HG02588 (cell line): ENCODE data around the gene STAT3.
"Not testable (repeated sequence)": the region's sequence is repeated elsewhere in the genome, so short reads cannot be mapped to it uniquely, and the experiment has no call there.

Experiments used
- ATAC-seq: cut with Tn5 transposase; IDR thresholded peaks from one replicate; pipeline ENCODE4 v1.9.1; 2021; ENCODE audit warnings: mild to moderate bottlenecking, moderate library complexity; ENCODE audit not compliant: unreplicated experiment

STAT3 gene

GRCh38 chr17:42317967-42318366, 70.3 kb downstream of the STAT3 start:
- ATAC-seq: not testable (repeated sequence)

- no peak for ATAC-seq
These were observed 70.9 kb downstream of the STAT3 start for GRCh38 chr17:42317266-42317845.

- ATAC-seq: no peak
These were observed 71.5 kb downstream of the STAT3 start for GRCh38 chr17:42316755-42317154.

DNA sequence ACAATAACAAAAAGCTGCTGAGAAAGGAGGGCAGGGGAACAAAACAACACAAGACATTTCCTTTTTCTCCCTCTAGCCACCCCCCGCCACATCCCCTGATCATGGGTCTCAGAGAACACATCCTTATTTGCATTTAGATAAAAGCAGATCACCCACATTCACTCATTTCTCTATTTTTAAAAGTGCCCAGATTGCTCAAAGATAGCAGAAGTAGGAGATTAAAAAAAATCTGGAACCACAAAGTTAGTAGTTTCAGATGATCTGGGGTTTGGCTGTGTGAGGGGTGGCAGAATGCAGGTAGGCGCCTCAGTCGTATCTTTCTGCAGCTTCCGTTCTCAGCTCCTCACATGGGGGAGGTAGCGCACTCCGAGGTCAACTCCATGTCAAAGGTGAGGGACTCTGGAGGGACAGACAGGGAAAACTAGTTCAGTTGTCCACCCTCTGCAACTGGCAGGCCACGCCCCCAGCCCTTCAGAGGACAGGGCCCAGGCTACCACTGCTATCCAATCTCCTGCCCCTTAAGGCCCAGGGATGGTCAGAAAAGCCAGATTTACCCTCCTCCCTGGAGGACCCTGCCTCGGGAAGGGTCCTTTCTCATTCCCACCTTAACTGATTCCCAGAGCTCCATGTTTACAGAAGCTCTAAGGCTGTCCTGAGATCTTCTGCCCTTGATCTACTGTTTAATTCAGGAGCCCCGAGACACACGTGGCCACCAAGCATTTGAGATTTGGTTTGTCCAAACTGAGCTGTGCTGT, 72.7 kb downstream of the STAT3 start:
- no peak for ATAC-seq

GRCh38 chr17:42313773-42314566, 74.3 kb downstream of the STAT3 start:
- ATAC-seq: no peak

GRCh38 chr17:42313389-42313772, 74.9 kb downstream of the STAT3 start:
- no peak for ATAC-seq

GRCh38 chr17:42312285-42313130, 75.7 kb downstream of the STAT3 start:
- ATAC-seq: no peak

DNA sequence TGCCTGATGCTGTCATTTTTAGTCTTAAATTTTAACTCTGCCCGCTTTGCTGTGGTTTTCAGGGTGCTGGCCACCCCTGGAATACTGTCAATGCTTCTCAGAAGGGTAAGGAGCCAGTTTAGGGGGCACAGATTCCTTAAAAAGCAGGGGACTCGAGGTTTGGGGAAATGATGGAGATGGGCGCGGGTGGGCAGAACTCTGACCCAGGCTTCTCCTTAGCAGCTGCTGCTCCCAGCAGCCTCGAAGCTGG, 76.3 kb downstream of the STAT3 start:
- no peak for ATAC-seq

DNA sequence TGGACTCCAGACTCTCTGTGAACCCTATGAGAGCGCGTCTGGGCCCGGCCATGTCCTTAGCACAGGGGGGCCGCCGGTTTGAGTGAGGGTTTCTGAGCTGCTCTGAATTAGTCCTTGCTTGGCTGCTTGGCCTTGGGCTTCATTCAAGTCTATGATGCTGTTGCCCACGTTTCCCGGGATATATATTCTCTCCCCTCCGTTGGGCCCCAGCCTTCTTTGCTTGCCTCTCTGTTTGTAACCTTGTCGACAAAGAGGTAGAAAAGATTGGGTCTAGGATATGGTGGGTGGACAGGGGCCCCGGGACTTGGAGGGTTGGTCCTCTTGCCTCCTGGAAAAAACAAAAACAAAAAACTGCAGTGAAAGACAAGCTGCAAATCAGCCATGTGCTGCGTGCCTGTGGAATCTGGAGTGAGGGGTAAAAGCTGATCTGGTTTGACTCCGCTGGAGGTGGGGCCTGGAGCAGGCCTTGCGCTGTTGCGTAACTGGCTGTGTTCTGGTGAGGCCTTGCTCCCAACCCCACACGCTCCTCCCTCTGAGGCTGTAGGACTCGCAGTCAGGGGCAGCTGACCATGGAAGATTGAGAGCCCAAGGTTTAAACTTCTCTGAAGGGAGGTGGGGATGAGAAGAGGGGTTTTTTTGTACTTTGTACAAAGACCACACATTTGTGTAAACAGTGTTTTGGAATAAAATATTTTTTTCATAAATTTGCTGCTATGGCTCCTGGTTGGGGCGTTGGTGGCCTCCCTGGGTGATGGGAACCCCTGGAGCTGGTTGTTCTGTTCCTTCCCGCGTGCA, 76.8 kb downstream of the STAT3 start:
- no peak for ATAC-seq

GRCh38 chr17:42310787-42311215, 77.4 kb downstream of the STAT3 start:
- ATAC-seq: no peak

GRCh38 chr17:42309986-42310786, 78.1 kb downstream of the STAT3 start:
- no peak for ATAC-seq

DNA sequence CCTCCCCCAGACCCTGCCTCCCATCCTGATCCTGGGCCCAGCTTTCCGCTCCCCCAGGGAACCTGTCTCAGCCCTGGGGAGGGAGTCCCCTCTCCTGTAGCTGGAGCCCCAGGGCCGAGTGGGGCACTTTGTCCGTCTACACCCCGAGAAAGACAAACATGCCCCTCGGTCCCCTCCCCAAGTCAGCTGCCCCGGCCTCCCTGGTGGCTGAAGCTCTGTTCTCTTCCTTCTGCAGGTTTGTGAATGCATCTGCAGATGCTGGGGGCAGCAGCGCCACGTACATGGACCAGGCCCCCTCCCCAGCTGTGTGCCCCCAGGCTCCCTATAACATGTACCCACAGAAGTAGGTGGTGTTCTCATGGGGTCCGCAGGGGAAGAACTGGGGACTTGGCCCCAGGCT, 79.1 kb downstream of the STAT3 start:
- no peak for ATAC-seq

DNA sequence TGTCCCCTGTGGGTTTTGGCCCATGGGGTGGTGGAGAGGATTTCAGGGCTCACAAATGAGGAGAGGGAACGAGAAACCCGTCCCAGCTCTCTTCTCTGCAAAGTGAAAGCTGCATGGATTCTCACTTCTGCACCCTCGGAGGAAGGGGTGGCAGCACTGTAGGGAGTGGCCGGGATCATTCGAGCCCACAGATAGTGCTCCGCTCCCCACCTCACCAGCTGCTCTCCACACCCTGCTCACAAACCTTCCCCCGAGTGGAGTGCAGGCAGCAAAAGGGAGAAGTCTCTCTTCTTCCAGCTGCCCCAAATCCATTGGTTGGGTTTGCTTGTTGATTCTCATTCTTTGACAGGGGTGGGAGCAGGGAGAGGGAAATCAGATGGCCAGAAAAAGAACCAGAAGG, 79.8 kb downstream of the STAT3 start:
- no peak for ATAC-seq

DNA sequence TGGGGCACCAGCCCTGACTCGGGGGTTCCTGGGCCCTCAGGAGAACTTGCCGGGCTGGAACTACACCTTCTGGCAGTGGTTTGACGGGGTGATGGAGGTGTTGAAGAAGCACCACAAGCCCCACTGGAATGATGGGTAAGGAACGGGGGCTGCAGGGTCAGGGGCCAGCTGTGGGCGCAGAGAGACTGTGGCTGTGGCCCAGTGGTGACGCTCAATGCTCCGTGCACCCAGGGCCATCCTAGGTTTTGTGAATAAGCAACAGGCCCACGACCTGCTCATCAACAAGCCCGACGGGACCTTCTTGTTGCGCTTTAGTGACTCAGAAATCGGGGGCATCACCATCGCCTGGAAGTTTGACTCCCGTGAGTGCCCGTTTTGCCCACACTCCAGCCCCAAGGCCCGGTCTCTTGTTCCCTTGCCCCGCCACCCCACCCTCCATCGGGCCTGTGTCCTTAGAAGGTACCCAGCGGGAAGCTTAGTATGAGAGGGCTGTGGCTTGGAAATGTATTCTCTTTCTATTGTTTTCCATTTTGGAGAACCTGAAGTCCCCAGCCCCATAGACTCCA, 80.8 kb downstream of the STAT3 start:
- no peak for ATAC-seq

DNA sequence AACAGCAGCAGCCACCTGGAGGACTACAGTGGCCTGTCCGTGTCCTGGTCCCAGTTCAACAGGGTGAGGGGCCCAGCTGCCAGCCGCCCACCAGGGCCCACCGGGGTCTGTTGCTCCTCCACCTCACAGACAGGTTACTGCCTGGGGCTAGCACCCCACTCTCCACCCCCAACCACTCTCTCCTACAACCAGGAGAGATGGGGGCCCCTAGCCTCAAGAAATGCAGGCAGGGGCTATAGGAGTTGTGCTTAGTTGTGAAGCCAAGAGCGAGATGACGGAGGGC, 81.9 kb downstream of the STAT3 start:
- ATAC-seq: no peak

GRCh38 chr17:42305543-42306384, 82.5 kb downstream of the STAT3 start:
- no peak for ATAC-seq

DNA sequence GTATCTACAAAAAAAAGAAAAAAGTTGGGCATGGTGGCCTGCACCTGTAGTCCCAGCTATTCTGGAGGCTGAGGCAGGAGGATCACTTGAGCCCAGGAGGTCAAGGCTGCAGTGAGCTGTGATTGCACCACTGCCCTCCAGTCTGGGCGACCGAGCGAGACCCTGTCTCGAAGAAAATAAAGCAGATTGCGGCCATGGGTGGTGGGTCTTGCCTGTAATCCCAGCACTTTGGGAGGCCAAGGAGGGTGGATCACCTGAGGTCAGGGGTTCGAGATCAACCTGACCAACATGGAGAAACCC, 83.3 kb downstream of the STAT3 start:
- ATAC-seq: not testable (repeated sequence)

GRCh38 chr17:42304187-42305030, 83.8 kb downstream of the STAT3 start:
- ATAC-seq: no peak
